HG03039 (cell line): ENCODE measurements around the gene CUX1.
"Not testable (repeated sequence)": the region's sequence is repeated elsewhere in the genome, so short reads cannot be mapped to it uniquely, and the experiment has no call there.

Source experiments
- ATAC-seq: cut with Tn5 transposase; IDR thresholded peaks from one replicate; pipeline ENCODE4 v1.9.1; 2021; ENCODE audit warnings: mild to moderate bottlenecking, moderate library complexity; ENCODE audit not compliant: unreplicated experiment

Gene CUX1

GRCh38 chr7:102036958-102037357 lies 219.5 kb downstream of the CUX1 start:
- no peak for ATAC-seq

GRCh38 chr7:102039706-102040105 lies 222.3 kb downstream of the CUX1 start:
- ATAC-seq = no peak

DNA sequence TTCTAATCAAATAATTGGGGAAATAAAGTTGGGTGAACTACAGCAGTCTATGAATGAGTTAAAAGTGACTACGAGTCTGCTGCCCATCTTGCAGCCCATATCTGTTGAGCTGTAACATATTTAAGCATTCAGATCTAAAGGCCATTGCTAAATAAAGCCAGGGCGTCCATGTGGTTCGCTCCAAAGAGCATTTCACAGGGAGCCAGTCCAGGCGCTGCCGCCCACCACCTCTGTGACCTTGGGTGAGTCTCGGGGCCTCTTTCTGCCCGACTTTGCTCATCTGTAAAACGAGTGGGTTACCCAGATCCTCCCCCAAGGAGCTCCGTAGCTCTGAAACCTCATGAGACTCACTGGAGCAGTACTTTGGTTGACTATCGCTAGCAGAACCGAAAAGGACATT lies 223.1 kb downstream of the CUX1 start:
- ATAC-seq = no peak

GRCh38 chr7:102042016-102042656 lies 224.7 kb downstream of the CUX1 start:
- ATAC-seq = no peak

DNA sequence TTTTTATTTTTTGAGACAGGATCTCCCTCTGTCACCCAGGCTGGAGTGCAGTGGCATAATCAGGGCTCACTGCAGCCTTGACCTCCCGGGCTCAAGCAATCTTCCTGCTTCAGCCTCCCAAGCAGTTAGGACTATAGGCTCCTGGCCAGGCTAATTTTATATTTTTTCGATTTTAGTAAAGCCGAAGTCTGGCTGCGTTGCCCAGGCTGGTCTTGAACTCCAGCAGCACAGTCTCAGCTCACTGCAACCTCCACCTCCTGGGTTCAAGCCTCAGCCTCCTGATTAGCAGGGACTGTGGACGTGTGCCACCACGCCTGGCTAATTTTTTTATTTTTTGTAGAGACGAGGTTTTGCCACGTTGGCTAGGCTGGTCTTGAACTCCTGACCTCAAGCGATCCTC lies 225.4 kb downstream of the CUX1 start:
- ATAC-seq = not testable (repeated sequence)

GRCh38 chr7:102044641-102044983 lies 227.2 kb downstream of the CUX1 start:
- no peak for ATAC-seq

- no peak for ATAC-seq
Observed at GRCh38 chr7:102044984-102045673, 227.7 kb downstream of the CUX1 start.

GRCh38 chr7:102045681-102046372 lies 228.4 kb downstream of the CUX1 start:
- no peak for ATAC-seq

- no peak for ATAC-seq
Observed at GRCh38 chr7:102046373-102047117, 229.1 kb downstream of the CUX1 start.

GRCh38 chr7:102047167-102047566 lies 229.7 kb downstream of the CUX1 start:
- no peak for ATAC-seq

DNA sequence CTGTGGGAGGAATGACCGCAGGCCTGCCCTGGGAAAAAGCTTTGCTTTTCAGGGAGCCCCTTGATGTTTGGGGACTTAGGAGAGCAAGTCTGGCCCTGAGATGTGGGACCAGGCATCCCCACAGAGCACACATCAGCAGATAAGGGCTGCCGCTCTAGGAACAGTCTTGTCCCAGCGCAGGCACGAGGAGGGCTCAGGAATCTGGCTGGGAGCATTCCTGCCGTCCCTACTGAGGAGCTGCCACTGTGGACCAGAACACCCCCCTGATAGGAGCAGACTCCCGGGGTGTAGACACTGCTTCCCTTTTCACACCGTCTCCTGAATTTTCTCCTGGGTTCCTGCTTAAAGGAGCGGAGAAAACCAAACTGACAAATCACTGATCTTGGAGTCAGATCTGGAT lies 232.3 kb downstream of the CUX1 start:
- no peak for ATAC-seq

GRCh38 chr7:102050864-102051460 lies 233.5 kb downstream of the CUX1 start:
- no peak for ATAC-seq

- ATAC-seq = not testable (repeated sequence)
Observed at GRCh38 chr7:102051736-102052135, 234.3 kb downstream of the CUX1 start.

DNA sequence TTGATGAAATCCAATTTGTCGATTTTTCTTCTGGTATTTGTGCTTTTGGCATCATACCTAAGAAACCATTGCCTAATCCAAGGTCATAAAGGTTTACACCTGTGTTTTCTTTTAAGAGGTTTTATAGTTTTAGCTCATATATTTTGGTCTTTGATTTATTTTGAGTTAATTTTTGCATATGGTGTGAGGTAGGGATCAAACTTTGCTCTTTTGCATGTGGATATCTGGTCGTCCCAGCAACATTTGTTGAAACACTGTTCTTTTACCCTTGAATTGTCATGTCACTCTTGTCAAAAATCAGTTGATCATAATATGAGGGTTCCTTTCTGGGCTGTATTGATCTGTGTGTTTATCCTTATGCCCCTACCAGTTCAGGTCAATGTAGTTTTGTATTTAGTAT lies 236.7 kb downstream of the CUX1 start:
- no peak for ATAC-seq

- no peak for ATAC-seq
Observed at GRCh38 chr7:102055181-102055976, 238.0 kb downstream of the CUX1 start.

- ATAC-seq = no peak
Observed at GRCh38 chr7:102059524-102059923, 242.1 kb downstream of the CUX1 start.

DNA sequence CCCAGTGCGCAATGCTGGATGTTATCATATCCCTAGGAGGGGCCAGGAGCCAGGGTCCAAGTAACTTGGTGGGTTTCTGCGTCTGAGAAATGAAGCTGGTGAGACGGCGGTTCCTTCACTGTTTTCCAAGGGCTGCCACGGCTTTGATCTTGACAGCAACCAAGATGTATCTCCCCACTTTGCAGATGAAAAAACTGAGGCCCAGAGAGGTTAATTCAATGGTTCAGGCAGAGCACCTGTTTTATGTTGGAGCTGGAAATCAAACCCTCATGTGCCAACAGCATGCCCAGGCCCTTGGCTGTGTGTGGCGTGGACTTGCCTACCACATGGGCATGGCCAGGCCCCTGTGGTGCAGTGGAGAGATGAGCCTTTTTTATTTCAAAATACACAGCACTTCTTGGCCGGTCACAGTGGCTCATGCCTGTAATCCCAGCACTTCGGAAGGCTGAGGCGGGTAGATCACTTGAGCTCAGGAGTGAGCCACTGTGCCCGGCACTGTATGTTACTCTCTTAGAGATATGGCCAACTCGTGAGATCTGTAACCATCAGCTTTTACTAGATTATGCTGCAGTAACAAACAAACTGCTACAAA lies 244.0 kb downstream of the CUX1 start:
- ATAC-seq = no peak

DNA sequence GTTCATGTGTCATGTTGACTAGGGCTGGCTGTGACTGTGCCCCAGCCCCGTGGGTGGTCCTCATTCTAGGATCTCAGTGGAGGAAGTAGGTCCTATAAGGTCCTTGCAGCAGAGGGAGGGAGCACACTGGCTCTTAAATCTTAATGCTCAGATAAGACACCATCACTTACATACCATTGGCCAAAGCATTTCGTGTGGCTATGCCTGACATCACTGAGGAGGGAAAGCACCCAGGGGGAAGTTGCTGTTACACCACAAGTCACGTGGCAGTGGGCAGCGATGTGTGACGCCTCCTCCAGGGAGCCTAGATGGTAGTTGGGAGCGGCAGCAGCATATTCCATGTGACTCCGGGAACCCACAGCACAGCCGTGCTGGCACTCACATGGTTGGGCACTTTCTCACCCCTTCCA lies 244.6 kb downstream of the CUX1 start:
- ATAC-seq = peak; percentile 74

- no peak for ATAC-seq
Observed at GRCh38 chr7:102063690-102064180, 246.3 kb downstream of the CUX1 start.
